ENCODE results near the gene RNF115. TPM values are rescaled to one million over a fixed set of nuclear protein-coding genes. Genes with fewer than 3 reads are reported as not detected.
"Not testable (repeated sequence)": the region's sequence is repeated elsewhere in the genome, so short reads cannot be mapped to it uniquely, and the experiment has no call there.

The RNF115 gene
- total and polyA plus RNA-seq, 7 donors = 3.0 to 41.8 (median 16.6) TPM

- H3K27ac ChIP-seq = no peak overlapping the region
- DNase-seq = no peak
- TF ChIP-seq POLR2A (IDR thresholded peaks at IDR 0.05) (no peak), EP300 (IDR thresholded peaks at IDR 0.05) (no peak), POLR2AphosphoS5 (IDR thresholded peaks at IDR 0.05) (no peak)
- TF ChIP-seq, protein P1, sequence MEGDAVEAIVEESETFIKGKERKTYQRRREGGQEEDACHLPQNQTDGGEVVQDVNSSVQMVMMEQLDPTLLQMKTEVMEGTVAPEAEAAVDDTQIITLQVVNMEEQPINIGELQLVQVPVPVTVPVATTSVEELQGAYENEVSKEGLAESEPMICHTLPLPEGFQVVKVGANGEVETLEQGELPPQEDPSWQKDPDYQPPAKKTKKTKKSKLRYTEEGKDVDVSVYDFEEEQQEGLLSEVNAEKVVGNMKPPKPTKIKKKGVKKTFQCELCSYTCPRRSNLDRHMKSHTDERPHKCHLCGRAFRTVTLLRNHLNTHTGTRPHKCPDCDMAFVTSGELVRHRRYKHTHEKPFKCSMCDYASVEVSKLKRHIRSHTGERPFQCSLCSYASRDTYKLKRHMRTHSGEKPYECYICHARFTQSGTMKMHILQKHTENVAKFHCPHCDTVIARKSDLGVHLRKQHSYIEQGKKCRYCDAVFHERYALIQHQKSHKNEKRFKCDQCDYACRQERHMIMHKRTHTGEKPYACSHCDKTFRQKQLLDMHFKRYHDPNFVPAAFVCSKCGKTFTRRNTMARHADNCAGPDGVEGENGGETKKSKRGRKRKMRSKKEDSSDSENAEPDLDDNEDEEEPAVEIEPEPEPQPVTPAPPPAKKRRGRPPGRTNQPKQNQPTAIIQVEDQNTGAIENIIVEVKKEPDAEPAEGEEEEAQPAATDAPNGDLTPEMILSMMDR (IDR thresholded peaks at IDR 0.05) = no peak
Observed at GRCh38 chr1:145828367-145829026, 4.6 kb upstream of the RNF115 start.

DNA sequence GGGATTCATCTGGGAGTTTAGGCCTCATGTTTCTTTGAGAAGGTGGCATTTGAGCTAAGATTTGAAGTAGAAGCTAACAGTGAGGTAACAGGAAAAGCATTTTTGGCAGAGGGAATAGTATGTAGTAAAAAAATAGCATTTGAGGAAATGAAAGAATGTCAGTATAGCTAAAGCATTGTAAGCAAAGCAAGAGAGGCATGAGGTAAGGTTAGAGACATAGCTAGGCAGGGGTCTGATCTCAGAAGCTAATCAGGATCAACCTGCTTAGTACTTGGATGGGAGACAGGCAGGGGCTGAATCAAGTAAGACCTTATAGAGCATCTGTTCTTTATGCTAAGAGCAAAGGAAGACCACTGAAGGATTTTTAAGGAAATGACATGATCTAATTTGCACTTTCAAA lies 4.1 kb upstream of the RNF115 start:
- TF ChIP-seq, protein P1 (IDR thresholded peaks at IDR 0.05) = no peak
- TF ChIP-seq POLR2A (IDR thresholded peaks at IDR 0.05) (no peak), EP300 (IDR thresholded peaks at IDR 0.05) (no peak), POLR2AphosphoS5 (IDR thresholded peaks at IDR 0.05) (no peak)
- Histone ChIP-seq H3K4me1 (peaks cover 0 to 18% (median 12%) of the 10 kb centered on the region in 4 donors), H3K36me3 (peaks cover 16 to 71% (median 42%) of the 10 kb centered on the region in 4 donors), H3K27me3 (no peaks in the 10 kb centered on the region), H3K27ac (no peak overlapping the region), H3K9me3 (no peaks in the 10 kb centered on the region), H3K4me3 (no peak overlapping the region)
- intact Hi-C loops (cut with DNase I) = no loop called here
- no peak for DNase-seq

More at GRCh38 chr1:145828367-145829026, 4.6 kb upstream of the RNF115 start:
- intact Hi-C loops (cut with DNase I) = no loop called here
- no peaks in the 10 kb centered on the region for H3K9me3 ChIP-seq
- peaks cover 0 to 18% (median 12%) of the 10 kb centered on the region in 4 donors for H3K4me1 ChIP-seq
- H3K36me3 ChIP-seq = peaks cover 16 to 76% (median 47%) of the 10 kb centered on the region in 4 donors
- no peak overlapping the region for H3K4me3 ChIP-seq
- no peaks in the 10 kb centered on the region for H3K27me3 ChIP-seq

- intact Hi-C loops (cut with DNase I) = no loop called here
- H3K27ac ChIP-seq = no peak overlapping the region
- DNase-seq = no peak
- TF ChIP-seq POLR2AphosphoS5 (IDR thresholded peaks at IDR 0.05) (no peak), POLR2A (IDR thresholded peaks at IDR 0.05) (no peak), EP300 (IDR thresholded peaks at IDR 0.05) (no peak)
- TF ChIP-seq, protein P1 (IDR thresholded peaks at IDR 0.05) = no peak
- H3K4me1 ChIP-seq = peaks cover 0 to 22% (median 12%) of the 10 kb centered on the region in 4 donors
- 93 to 96% methylated on average over 2 of the region's 2 CpGs for WGBS, 2 donors
- H3K27me3 ChIP-seq = no peaks in the 10 kb centered on the region
- H3K9me3 ChIP-seq = no peaks in the 10 kb centered on the region
- no peak overlapping the region for H3K4me3 ChIP-seq
- peaks cover 16 to 52% (median 38%) of the 10 kb centered on the region in 4 donors for H3K36me3 ChIP-seq
Observed at GRCh38 chr1:145826030-145826429, 2.1 kb upstream of the RNF115 start.

DNA sequence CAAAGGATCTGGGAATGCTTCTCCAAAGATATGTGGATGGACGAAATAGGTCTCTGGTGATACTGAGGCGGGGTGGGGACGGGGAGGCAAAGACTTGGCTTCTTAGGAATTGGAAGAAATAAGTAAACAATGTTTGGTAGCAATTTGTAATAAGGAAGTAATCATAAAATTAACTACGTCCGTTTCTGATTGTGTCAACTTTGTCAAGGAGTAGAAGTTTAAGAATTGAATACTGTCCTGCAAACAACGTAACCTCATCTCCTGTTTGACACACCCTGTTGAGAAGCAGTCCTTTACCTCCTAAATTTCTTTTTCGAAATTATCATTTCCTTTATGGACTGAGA lies 576 bp upstream of the RNF115 start:
- H3K9me3 ChIP-seq = no peaks in the 10 kb centered on the region
- peak overlapping the region; percentile 86 to 91 (median 90) for H3K27ac ChIP-seq
- H3K4me3 ChIP-seq = peak overlapping the region; percentile 66 to 89 (median 70)
- peaks cover 12 to 36% (median 26%) of the 10 kb centered on the region in 4 donors for H3K36me3 ChIP-seq
- DNase-seq = no peak
- intact Hi-C loops (cut with DNase I) = no loop called here
- H3K4me1 ChIP-seq = peaks cover 0 to 22% (median 12%) of the 10 kb centered on the region in 4 donors
- no peaks in the 10 kb centered on the region for H3K27me3 ChIP-seq
- WGBS, 2 donors = 0% methylated on average over 7 of the region's 7 CpGs
- TF ChIP-seq EP300 (IDR thresholded peaks at IDR 0.05) = no peak
- TF ChIP-seq, protein P1 (IDR thresholded peaks at IDR 0.05) = no peak
- TF ChIP-seq POLR2A (IDR thresholded peaks at IDR 0.05) = no peak
- TF ChIP-seq POLR2AphosphoS5 (IDR thresholded peaks at IDR 0.05) = no peak

DNA sequence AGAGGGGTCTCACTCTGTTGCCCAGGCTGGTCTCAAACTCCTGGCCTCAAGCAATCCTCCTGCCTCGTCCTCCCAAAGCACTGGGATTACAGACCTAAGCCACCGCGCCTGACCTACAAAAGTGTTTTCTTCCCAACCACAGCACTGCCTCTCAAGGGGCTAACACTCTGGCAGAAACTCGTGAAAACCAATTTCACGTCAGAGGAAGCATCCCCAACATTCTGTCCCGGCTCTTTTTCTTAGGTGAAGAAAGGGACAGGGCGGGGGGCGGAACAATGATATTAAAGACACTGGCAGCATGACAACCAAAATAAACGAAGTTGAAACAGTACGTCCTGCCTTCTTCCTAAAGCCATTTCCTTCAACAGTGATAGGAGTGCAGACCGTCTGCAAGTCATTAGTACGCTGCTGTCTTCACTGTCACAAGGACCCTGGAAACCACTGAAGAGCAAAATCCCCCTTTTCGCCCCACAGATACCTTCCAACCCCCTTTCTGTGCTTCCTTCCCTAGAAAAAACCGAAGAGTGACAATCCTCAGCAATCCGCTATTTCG lies 1.0 kb downstream of the RNF115 start:
- H3K27me3 ChIP-seq; intact Hi-C loops (cut with DNase I); H3K9me3 ChIP-seq; DNase-seq: not testable (repeated sequence)
- peaks cover 0 to 22% (median 12%) of the 10 kb centered on the region in 4 donors for H3K4me1 ChIP-seq
- peak overlapping the region in 2 of 4 donors; percentile 63 to 91 for H3K27ac ChIP-seq
- H3K4me3 ChIP-seq = peak overlapping the region in 2 of 4 donors; percentile 66 to 72
- 0 to 29% methylated on average over 4 of the region's 16 CpGs for WGBS, 2 donors
- peaks cover 7 to 20% (median 13%) of the 10 kb centered on the region in 4 donors for H3K36me3 ChIP-seq

DNA sequence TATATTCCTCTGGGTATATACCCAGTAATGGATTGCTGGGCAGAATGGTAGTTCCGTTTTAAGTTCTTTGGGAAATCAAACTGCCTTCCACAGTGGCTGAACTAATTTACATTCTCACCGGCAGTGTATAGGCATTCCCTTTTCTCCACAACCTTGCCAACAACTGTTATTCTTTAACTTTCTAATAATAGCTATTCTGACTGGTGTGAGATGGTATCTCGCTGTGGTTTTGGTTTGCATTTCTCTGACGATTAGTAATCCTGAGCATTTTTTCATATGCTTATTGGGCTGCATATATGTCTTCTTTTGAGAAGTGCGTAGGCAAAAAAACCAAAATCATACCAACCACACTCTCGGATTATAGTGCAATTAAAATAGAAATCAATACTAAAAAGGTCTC lies 5.8 kb downstream of the RNF115 start:
- intact Hi-C loops (cut with DNase I); H3K9me3 ChIP-seq; H3K36me3 ChIP-seq; H3K4me1 ChIP-seq; H3K4me3 ChIP-seq; H3K27me3 ChIP-seq; DNase-seq: not testable (repeated sequence)
- WGBS, 2 donors = 47 to 79% methylated on average over 4 of the region's 6 CpGs
- H3K27ac ChIP-seq = peak overlapping the region in 1 of 4 donors; percentile 60

DNA sequence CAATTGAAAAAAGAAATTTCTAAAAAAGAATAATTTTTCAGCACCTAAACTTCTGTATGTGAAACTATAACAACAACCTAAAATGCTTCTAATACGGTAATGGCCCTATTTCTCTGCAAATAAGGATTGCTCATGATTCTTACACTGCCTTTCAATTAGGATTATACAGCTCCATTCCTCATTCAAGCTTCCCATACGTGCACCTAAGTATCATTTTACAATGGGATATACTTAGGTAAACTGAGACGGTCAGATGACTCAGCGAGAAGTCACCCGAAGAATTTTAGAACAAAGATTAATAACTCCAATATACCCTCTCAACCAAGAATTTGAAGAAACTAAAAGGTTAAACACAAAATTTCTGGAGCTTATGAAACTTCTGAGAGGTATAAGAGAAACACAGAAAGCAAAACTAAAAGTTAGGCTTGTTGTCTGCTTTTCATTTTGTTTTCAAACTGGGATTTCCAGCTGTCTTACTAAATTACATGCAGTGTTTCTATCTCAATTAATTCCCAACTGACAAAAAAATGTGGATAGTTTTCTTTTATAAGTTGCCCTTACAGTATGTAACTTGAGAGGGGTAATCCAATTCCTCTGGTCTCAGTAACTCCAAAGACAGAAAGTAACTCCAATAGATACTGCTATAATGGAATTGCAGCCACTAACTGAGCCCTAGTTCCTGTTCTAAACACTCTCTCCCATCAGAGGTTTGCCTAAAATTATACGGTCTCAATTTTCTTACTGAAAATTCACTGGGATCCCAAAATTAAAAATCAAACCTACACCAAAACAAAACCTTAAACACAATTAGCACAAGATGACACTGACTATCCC lies 10.7 kb downstream of the RNF115 start:
- H3K9me3 ChIP-seq; H3K27me3 ChIP-seq; DNase-seq; H3K4me1 ChIP-seq; H3K4me3 ChIP-seq; H3K27ac ChIP-seq; intact Hi-C loops (cut with DNase I); H3K36me3 ChIP-seq: not testable (repeated sequence)
- 78 to 80% methylated on average over 5 of the region's 6 CpGs for WGBS, 2 donors
